Colonic mucosa (tissue), 4 donors: ENCODE measurements around the gene FALEC. TPM values are rescaled to one million over a fixed set of nuclear protein-coding genes. Genes with fewer than 3 reads are reported as not detected.

Experiments used
- DNase-seq: peaks from one replicate; pipeline ENCODE4 v3.0.0-alpha.2; 2020
- H3K27ac ChIP-seq: fragments of 200-600 bp; one replicate; pipeline ENCODE4 v1.8.0; 2021
- H3K27me3 ChIP-seq: fragments of 200-600 bp; one replicate; pipeline ENCODE4 v1.8.0; 2021
- H3K36me3 ChIP-seq: fragments of 200-600 bp; one replicate; pipeline ENCODE4 v1.8.0; 2021
- H3K4me1 ChIP-seq: fragments of 200-600 bp; one replicate; pipeline ENCODE4 v1.8.0; 2021; ENCODE audit warnings: mild to moderate bottlenecking
- H3K4me3 ChIP-seq: fragments of 200-600 bp; one replicate; pipeline ENCODE4 v1.8.0; 2021
- H3K9ac ChIP-seq, 2 donors: one replicate each; pipeline ENCODE4 v1.7.0; 2013; ENCODE audit warnings: control low read depth in 2 of 2, low read depth in 2 of 2, low read length in 2 of 2
- H3K9me3 ChIP-seq: fragments of 200-600 bp; one replicate; pipeline ENCODE4 v1.8.0; 2021
- intact Hi-C: fragments of 100-400 bp; cut with DNase I; formaldehyde crosslinking; loops from one replicate; pipeline ENCODE4 v1.14.1; 2022
- total RNA-seq, 2 donors: library from RNA; stranded (reverse); fragmentation: NEBNext Ultra II Directional in 1 of 2; extraction: Animal tissue kit (Norgen Biotek cat#: 25700) in 1 of 2; gene quantifications; one replicate each; pipeline ENCODE4 v1.2.1, GENCODE V29; 2021
- TF ChIP-seq, protein P1 (sequence below): fragments of 200-600 bp; IDR thresholded peaks from one replicate; pipeline ENCODE4 v1.8.0; 2022; ENCODE audit warnings: antibody characterized with exemption, mild to moderate bottlenecking
- donor health status: healthy.
- donor health status: DM: no; HTN: no; CAD: no.
- donor health status: DM: no; HTN: no; CAD: no.

Gene FALEC
- total RNA-seq, 2 donors from 2014 or later = not detected

DNA sequence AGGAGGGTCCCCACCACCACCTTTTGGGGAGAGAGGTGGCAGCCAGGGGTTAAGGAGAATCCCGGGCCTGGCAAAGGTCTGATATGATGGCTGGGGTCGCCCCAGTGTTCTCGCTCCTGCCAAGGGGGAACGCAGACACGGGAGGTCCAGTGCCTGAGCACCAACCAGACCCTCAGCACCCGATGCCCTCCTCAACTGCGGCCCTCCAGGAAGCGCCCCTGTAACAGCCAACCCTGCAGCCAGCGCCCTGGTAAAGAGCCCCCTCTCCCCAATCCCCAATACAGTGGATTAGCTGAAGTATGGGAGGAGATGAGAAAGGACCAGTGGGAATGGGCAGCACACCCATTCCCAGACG, 44.1 kb downstream of the FALEC start:
- H3K36me3 ChIP-seq = no peaks in the 10 kb centered on the region
- intact Hi-C loops = loop anchor here (2.0 to 10.0 kb wide), 4 partner anchors 61 to 365 kb away; partner anchors contain the start of gene SETDB1
- H3K27ac ChIP-seq = peak overlapping the region; percentile 98
- no peak overlapping the region for H3K4me3 ChIP-seq
- DNase-seq = no peak
- H3K4me1 ChIP-seq = peaks cover 29% of the 10 kb centered on the region
- H3K9me3 ChIP-seq = no peaks in the 10 kb centered on the region
- TF ChIP-seq, protein P1, sequence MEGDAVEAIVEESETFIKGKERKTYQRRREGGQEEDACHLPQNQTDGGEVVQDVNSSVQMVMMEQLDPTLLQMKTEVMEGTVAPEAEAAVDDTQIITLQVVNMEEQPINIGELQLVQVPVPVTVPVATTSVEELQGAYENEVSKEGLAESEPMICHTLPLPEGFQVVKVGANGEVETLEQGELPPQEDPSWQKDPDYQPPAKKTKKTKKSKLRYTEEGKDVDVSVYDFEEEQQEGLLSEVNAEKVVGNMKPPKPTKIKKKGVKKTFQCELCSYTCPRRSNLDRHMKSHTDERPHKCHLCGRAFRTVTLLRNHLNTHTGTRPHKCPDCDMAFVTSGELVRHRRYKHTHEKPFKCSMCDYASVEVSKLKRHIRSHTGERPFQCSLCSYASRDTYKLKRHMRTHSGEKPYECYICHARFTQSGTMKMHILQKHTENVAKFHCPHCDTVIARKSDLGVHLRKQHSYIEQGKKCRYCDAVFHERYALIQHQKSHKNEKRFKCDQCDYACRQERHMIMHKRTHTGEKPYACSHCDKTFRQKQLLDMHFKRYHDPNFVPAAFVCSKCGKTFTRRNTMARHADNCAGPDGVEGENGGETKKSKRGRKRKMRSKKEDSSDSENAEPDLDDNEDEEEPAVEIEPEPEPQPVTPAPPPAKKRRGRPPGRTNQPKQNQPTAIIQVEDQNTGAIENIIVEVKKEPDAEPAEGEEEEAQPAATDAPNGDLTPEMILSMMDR = no peak
- peak overlapping the region; percentile 6 to 98 for H3K9ac ChIP-seq
- no peaks in the 10 kb centered on the region for H3K27me3 ChIP-seq

DNA sequence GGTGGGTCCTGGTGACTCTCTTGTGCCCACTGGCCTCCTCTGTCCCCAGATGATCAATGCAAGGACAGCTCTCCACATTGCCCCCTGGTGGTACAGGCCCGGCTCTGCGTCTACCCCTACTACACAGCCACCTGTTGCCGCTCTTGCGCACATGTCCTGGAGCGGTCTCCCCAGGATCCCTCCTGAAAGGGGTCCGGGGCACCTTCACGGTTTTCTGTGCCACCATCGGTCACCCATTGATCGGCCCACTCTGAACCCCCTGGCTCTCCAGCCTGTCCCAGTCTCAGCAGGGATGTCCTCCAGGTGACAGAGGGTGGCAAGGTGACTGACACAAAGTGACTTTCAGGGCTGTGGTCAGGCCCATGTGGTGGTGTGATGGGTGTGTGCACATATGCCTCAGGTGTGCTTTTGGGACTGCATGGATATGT, 44.5 kb downstream of the FALEC start:
- peak; percentile 91 for DNase-seq
- H3K4me3 ChIP-seq = no peak overlapping the region
- H3K27me3 ChIP-seq = no peaks in the 10 kb centered on the region
- peak overlapping the region; percentile 98 for H3K27ac ChIP-seq
- H3K4me1 ChIP-seq = peaks cover 33% of the 10 kb centered on the region
- no peaks in the 10 kb centered on the region for H3K9me3 ChIP-seq
- intact Hi-C loops = loop anchor here (2.0 to 10.0 kb wide), 2 partner anchors 61 to 365 kb away; partner anchors contain the start of gene SETDB1
- H3K36me3 ChIP-seq = no peaks in the 10 kb centered on the region
- peak overlapping the region; percentile 6 to 98 for H3K9ac ChIP-seq
- TF ChIP-seq, protein P1 = peak; percentile 93

DNA sequence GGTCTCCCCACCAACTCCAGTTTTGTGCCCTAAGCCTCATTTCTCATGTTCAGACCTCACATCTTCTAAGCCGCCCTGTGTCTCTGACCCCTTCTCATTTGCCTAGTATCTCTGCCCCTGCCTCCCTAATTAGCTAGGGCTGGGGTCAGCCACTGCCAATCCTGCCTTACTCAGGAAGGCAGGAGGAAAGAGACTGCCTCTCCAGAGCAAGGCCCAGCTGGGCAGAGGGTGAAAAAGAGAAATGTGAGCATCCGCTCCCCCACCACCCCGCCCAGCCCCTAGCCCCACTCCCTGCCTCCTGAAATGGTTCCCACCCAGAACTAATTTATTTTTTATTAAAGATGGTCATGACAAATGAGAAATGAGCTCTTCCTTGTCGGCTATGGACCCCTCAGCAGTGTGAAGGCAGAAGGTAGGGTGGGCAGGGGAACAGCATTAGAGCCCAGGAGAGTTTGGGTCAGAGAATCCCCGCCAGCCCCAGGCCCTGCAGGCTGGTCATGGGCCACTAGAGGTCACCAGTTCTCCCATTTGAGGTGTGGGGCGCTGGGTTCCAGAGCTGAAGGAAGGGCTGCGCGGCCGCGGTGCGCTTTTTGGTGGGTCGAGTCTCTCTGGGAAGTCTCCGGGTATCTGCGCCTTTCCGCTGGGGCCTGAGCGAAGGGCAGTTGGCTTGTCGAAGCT, 45.2 kb downstream of the FALEC start:
- Histone ChIP-seq H3K9ac (peak overlapping the region; percentile 93 to 98), H3K4me1 (peaks cover 37% of the 10 kb centered on the region), H3K27ac (peak overlapping the region; percentile 98), H3K36me3 (no peaks in the 10 kb centered on the region), H3K4me3 (peak overlapping the region; percentile 42), H3K9me3 (no peaks in the 10 kb centered on the region), H3K27me3 (no peaks in the 10 kb centered on the region)
- intact Hi-C loops = loop anchor here (2.0 to 10.0 kb wide), 2 partner anchors 60 to 364 kb away; partner anchors contain the start of gene SETDB1
- peak; percentile 93 for DNase-seq
- TF ChIP-seq, protein P1 = peak; percentile 88

DNA sequence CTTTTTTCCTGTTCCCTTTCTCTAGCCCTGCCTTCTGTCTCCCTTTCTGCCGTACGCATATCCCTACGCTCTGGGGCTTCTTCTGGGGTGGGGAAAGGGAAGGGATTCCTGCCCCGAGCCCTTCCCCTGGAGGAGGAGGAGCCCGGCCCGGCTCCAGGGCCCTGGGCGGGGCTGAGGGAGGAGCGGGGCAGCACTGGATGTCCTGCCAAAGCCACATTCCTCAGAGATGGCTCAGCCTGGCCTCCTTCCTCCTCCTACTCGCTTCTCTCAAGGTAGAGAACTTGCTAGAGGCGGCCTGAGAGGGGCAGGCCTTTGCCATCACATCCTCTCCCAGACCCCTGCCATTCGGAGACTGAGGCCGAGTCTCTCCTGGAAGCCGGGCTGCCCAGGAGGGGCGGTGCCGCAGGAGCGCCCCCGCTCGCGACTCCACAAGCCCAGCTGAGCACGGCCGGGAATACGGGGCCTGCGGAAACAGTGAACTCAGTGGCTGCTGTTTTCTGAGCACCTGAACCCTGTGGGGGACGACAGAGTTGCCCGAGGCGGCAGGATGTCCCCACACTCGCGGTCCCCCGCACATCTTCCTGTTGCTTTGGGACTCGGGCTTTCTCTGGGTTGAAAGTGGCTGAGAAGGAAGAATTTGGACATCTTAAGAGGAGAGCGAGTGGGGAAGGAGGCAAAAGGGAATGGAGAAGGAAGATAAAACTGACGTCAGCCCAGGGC, 45.9 kb downstream of the FALEC start:
- Histone ChIP-seq H3K27ac (peak overlapping the region; percentile 98), H3K27me3 (no peaks in the 10 kb centered on the region), H3K4me1 (peaks cover 37% of the 10 kb centered on the region), H3K4me3 (peak overlapping the region; percentile 42), H3K9ac (peak overlapping the region; percentile 93 to 98), H3K36me3 (no peaks in the 10 kb centered on the region), H3K9me3 (no peaks in the 10 kb centered on the region)
- intact Hi-C loops = loop anchor here (2.0 to 10.0 kb wide), 2 partner anchors 59 to 363 kb away; partner anchors contain the start of gene SETDB1
- TF ChIP-seq, protein P1 = no peak
- peak; percentile 96 for DNase-seq

DNA sequence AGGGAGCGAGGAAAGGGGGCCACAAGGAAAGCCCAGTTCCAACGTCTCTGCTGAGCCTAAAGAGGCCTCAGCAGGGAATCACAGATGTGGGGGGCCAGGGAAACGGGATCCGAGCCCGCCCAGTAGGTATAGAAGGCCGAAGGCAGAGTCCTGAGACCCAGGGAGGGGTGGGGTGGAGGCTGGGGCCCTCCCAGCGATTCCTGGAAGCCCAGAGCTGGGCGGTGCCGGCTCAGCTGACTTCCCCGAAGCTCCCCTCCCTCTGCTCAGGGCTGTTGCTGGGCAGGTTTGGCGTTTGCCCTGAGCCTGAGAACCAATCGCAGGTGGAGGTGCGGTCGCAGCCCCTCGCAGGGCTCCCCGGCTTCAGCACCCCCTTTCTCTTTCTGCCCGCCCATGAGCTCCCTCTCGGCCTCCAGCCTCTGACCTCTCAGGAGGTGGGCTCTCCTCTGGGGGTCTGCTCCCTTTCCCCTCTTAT, 46.5 kb downstream of the FALEC start:
- H3K9ac ChIP-seq = peak overlapping the region; percentile 93 to 98
- H3K27me3 ChIP-seq = no peaks in the 10 kb centered on the region
- intact Hi-C loops = loop anchor here (2.0 to 10.0 kb wide), 2 partner anchors 59 to 363 kb away; partner anchors contain the start of gene SETDB1
- peak; percentile 96 for DNase-seq
- no peaks in the 10 kb centered on the region for H3K9me3 ChIP-seq
- H3K27ac ChIP-seq = peak overlapping the region; percentile 98
- H3K36me3 ChIP-seq = no peaks in the 10 kb centered on the region
- TF ChIP-seq, protein P1 = no peak
- H3K4me1 ChIP-seq = peaks cover 41% of the 10 kb centered on the region
- H3K4me3 ChIP-seq = peak overlapping the region; percentile 42
